ENCODE results near the gene MCAT.
A peak's percentile ranks its signal among the peaks of the same experiment; 100 is the strongest.

Gene MCAT

GRCh38 chr22:43154887-43155536, 11.8 kb upstream of the MCAT start:
- in situ Hi-C loops (cut with MboI; ENCODE audit: low pct_unique_long_range_greater_than_20kb, low sequenced_read_pairs, unreplicated experiment): no loop called here
- DNase-seq (ENCODE audit: low spot score): no peak
- TF ChIP-seq CTCF (IDR thresholded peaks at IDR 0.05; ENCODE audit: extremely low read depth, insufficient read depth, missing control alignments): no peak

GRCh38 chr22:43153899-43154298, 10.7 kb upstream of the MCAT start:
- no peak for DNase-seq (ENCODE audit: low spot score)
- in situ Hi-C loops (cut with MboI; ENCODE audit: low pct_unique_long_range_greater_than_20kb, low sequenced_read_pairs, unreplicated experiment): no loop called here
- TF ChIP-seq CTCF (IDR thresholded peaks at IDR 0.05; ENCODE audit: extremely low read depth, insufficient read depth, missing control alignments): no peak

- in situ Hi-C loops (cut with MboI; ENCODE audit: low pct_unique_long_range_greater_than_20kb, low sequenced_read_pairs, unreplicated experiment): no loop called here
- TF ChIP-seq CTCF (IDR thresholded peaks at IDR 0.05; ENCODE audit: extremely low read depth, insufficient read depth, missing control alignments): no peak
- DNase-seq (ENCODE audit: low spot score): peak; percentile 57
Measured at GRCh38 chr22:43152357-43153071, 9.3 kb upstream of the MCAT start.

GRCh38 chr22:43152003-43152356, 8.8 kb upstream of the MCAT start:
- TF ChIP-seq CTCF (IDR thresholded peaks at IDR 0.05; ENCODE audit: extremely low read depth, insufficient read depth, missing control alignments): no peak
- in situ Hi-C loops (cut with MboI; ENCODE audit: low pct_unique_long_range_greater_than_20kb, low sequenced_read_pairs, unreplicated experiment): no loop called here
- no peak for DNase-seq (ENCODE audit: low spot score)

GRCh38 chr22:43151251-43152002, 8.2 kb upstream of the MCAT start, which contains the start of gene TSPO:
TSS of gene TSPO (plus strand) at chr22:43151559. CDS start at chr22:43159239, 7,680 bp downstream.
- no peak for TF ChIP-seq CTCF (IDR thresholded peaks at IDR 0.05; ENCODE audit: extremely low read depth, insufficient read depth, missing control alignments)
- peak; percentile 78 for DNase-seq (ENCODE audit: low spot score)
- in situ Hi-C loops (cut with MboI; ENCODE audit: low pct_unique_long_range_greater_than_20kb, low sequenced_read_pairs, unreplicated experiment): no loop called here

GRCh38 chr22:43150731-43151206, 7.6 kb upstream of the MCAT start:
- no peak for DNase-seq (ENCODE audit: low spot score)
- no peak for TF ChIP-seq CTCF (IDR thresholded peaks at IDR 0.05; ENCODE audit: extremely low read depth, insufficient read depth, missing control alignments)
- in situ Hi-C loops (cut with MboI; ENCODE audit: low pct_unique_long_range_greater_than_20kb, low sequenced_read_pairs, unreplicated experiment): no loop called here
